IMR-90 (cell line): ENCODE measurements around the gene TXNRD1. TPM values are rescaled to one million over a fixed set of nuclear protein-coding genes. Genes with fewer than 3 reads are reported as not detected.
A peak's percentile ranks its signal among the peaks of the same experiment; 100 is the strongest.

ENCODE experiments used
- ATAC-seq: fragments of 200-7000 bp; cut with Tn5 transposase; 2 replicates; pipeline ENCODE4 v1.9.1; 2020; ENCODE audit warnings: low read depth, mild to moderate bottlenecking, moderate library complexity
- BruUV-seq: library from RNA; stranded (reverse); fragments of 400-500 nt; replicated peaks from 2 replicates; lab custom pipeline; 2021; lab: Mats Ljungman, UMichigan
- CTCF ChIA-PET: fragments of 300-600 bp; formaldehyde crosslinking; extraction: SDS; loops from one replicate; lab custom pipeline; 2021; ENCODE audit warnings: antibody characterized with exemption; lab: Yijun Ruan, JAX
- POLR2A ChIA-PET: fragments of 300-600 bp; sonication (Branson Sonifier 250); formaldehyde crosslinking; loops from one replicate; lab custom pipeline; 2022; ENCODE audit warnings: antibody characterized with exemption; ENCODE audit not compliant: unreplicated experiment; lab: Charles Lee
- DNase-seq: peaks from one replicate; pipeline ENCODE4 v3.0.0; 2013
- H2AFZ ChIP-seq: replicated peaks from 2 replicates; pipeline ENCODE3; 2013; ENCODE audit warnings: low read length, mild to moderate bottlenecking; ENCODE audit not compliant: poor library complexity
- H2AK5ac ChIP-seq: 2 replicates; pipeline ENCODE4 v1.6.1; 2013; ENCODE audit warnings: low read depth, low read length, inconsistent platforms
- H2AK9ac ChIP-seq: replicated peaks from 2 replicates; pipeline ENCODE3; 2013; ENCODE audit warnings: mild to moderate bottlenecking, low read depth, low read length, moderate library complexity; ENCODE audit not compliant: poor library complexity
- H2BK120ac ChIP-seq: 2 replicates; pipeline ENCODE4 v1.6.1; 2013; ENCODE audit warnings: low read depth, low read length, inconsistent platforms
- H2BK15ac ChIP-seq: 3 replicates; pipeline ENCODE4 v1.6.1; 2013; ENCODE audit warnings: low read depth, low read length, inconsistent platforms
- H2BK20ac ChIP-seq: 2 replicates; pipeline ENCODE4 v1.6.1; 2013; ENCODE audit warnings: low read depth, mild to moderate bottlenecking, inconsistent platforms, low read length, moderate library complexity
- H2BK5ac ChIP-seq: 2 replicates; pipeline ENCODE4 v1.6.1; 2013; ENCODE audit warnings: mild to moderate bottlenecking, low read depth, low read length, inconsistent platforms; ENCODE audit not compliant: poor library complexity, severe bottlenecking
- H3K14ac ChIP-seq: replicated peaks from 2 replicates; pipeline ENCODE4 v1.6.1; 2013; ENCODE audit warnings: low read depth, low read length, inconsistent platforms
- H3K18ac ChIP-seq: 2 replicates; pipeline ENCODE4 v1.6.1; 2013; ENCODE audit warnings: low read depth, low read length, control low read depth
- H3K23ac ChIP-seq: 2 replicates; pipeline ENCODE4 v1.6.1; 2013; ENCODE audit warnings: low read depth, low read length, inconsistent platforms
- H3K27ac ChIP-seq: 2 replicates; pipeline ENCODE4 v1.5.1; 2013; ENCODE audit warnings: mild to moderate bottlenecking, control low read depth, low read length; ENCODE audit not compliant: insufficient read depth
- H3K27me3 ChIP-seq: 2 replicates; pipeline ENCODE4 v1.6.1; 2013; ENCODE audit warnings: low read length; ENCODE audit not compliant: control insufficient read depth, insufficient read depth
- H3K36me3 ChIP-seq: 2 replicates; pipeline ENCODE4 v1.6.1; 2013; ENCODE audit warnings: low read length, mixed read lengths; ENCODE audit not compliant: control insufficient read depth, insufficient read depth
- H3K4ac ChIP-seq: 2 replicates; pipeline ENCODE4 v1.6.1; 2013; ENCODE audit warnings: low read depth, low read length, inconsistent platforms
- H3K4me1 ChIP-seq: 2 replicates; pipeline ENCODE4 v1.6.1; 2013; ENCODE audit warnings: low read length, mixed read lengths; ENCODE audit not compliant: control insufficient read depth, insufficient read depth
- H3K4me2 ChIP-seq: 2 replicates; pipeline ENCODE4 v1.6.1; 2013; ENCODE audit warnings: low read depth, mild to moderate bottlenecking, control low read depth, low read length, moderate library complexity
- H3K4me3 ChIP-seq: 2 replicates; pipeline ENCODE4 v1.5.1; 2013; ENCODE audit warnings: low read depth, mild to moderate bottlenecking, control low read depth, low read length, moderate library complexity; ENCODE audit not compliant: insufficient read depth
- H3K56ac ChIP-seq: 2 replicates; pipeline ENCODE4 v1.6.1; 2013; ENCODE audit warnings: low read length, inconsistent platforms; ENCODE audit not compliant: insufficient read depth; ENCODE audit errors: extremely low read depth
- H3K79me1 ChIP-seq, 2 experiments: 2 replicates each; pipeline ENCODE4 v1.6.1; 2013; ENCODE audit warnings: low read length in 2 of 2, inconsistent platforms in 1 of 2, low read depth in 1 of 2
- H3K9ac ChIP-seq: 2 replicates; pipeline ENCODE4 v1.6.1; 2013; ENCODE audit warnings: low read depth, low read length, control low read depth
- H3K9me1 ChIP-seq: 2 replicates; pipeline ENCODE4 v1.6.1; 2013; ENCODE audit warnings: low read length, inconsistent platforms; ENCODE audit not compliant: insufficient read depth
- H3K9me3 ChIP-seq: 2 replicates; pipeline ENCODE4 v1.6.1; 2013; ENCODE audit warnings: low read length; ENCODE audit not compliant: control insufficient read depth, insufficient read depth
- H4K20me1 ChIP-seq: 2 replicates; pipeline ENCODE4 v1.6.1; 2013; ENCODE audit warnings: low read length, inconsistent platforms; ENCODE audit not compliant: insufficient read depth
- H4K5ac ChIP-seq: 2 replicates; pipeline ENCODE4 v1.6.1; 2013; ENCODE audit warnings: mild to moderate bottlenecking, low read depth, low read length, control low read depth
- H4K8ac ChIP-seq, 2 experiments: 2 replicates each; pipeline ENCODE4 v1.6.1; 2013; ENCODE audit warnings: low read depth in 2 of 2, low read length in 2 of 2, control low read depth in 1 of 2, inconsistent platforms in 1 of 2
- H4K91ac ChIP-seq: 2 replicates; pipeline ENCODE4 v1.6.1; 2013; ENCODE audit warnings: low read depth, low read length, inconsistent platforms; ENCODE audit not compliant: insufficient read depth
- BHLHE40 ChIP-seq: fragments of 150-350 bp; IDR thresholded peaks from 2 replicates; pipeline ENCODE4 v1.6.1; 2016; ENCODE audit warnings: mild to moderate bottlenecking, low read depth, low read length
- CEBPB ChIP-seq: IDR thresholded peaks from 2 replicates; pipeline ENCODE4 v1.6.1; 2012; ENCODE audit warnings: low read depth, low read length, improper control_type of control experiment
- CHD1 ChIP-seq: IDR thresholded peaks from 2 replicates; pipeline ENCODE4 v1.6.1; 2012; ENCODE audit warnings: low read depth, low read length, improper control_type of control experiment
- FOS ChIP-seq: fragments of 150-350 bp; IDR thresholded peaks from 2 replicates; pipeline ENCODE4 v1.6.1; 2016; ENCODE audit warnings: low read depth, low read length
- MAFK ChIP-seq: IDR thresholded peaks from 2 replicates; pipeline ENCODE4 v1.6.1; 2012; ENCODE audit warnings: low read depth, low read length, improper control_type of control experiment
- MAZ ChIP-seq: IDR thresholded peaks from 2 replicates; pipeline ENCODE4 v1.6.1; 2012; ENCODE audit warnings: low read depth, mild to moderate bottlenecking, low read length, improper control_type of control experiment, moderate library complexity, borderline replicate concordance
- MXI1 ChIP-seq: IDR thresholded peaks from 2 replicates; pipeline ENCODE4 v1.6.1; 2012; ENCODE audit warnings: low read depth, mild to moderate bottlenecking, low read length, moderate library complexity, borderline replicate concordance
- NFE2L2 ChIP-seq: fragments of 150-350 bp; IDR thresholded peaks from 2 replicates; pipeline ENCODE4 v1.6.1; 2016; ENCODE audit warnings: low read depth, mild to moderate bottlenecking, low read length
- POLR2A ChIP-seq: IDR thresholded peaks from 2 replicates; pipeline ENCODE4 v1.6.1; 2012; ENCODE audit warnings: mild to moderate bottlenecking, low read depth, low read length
- RAD21 ChIP-seq: IDR thresholded peaks from 2 replicates; pipeline ENCODE4 v1.6.1; 2012; ENCODE audit warnings: low read length, improper control_type of control experiment
- RCOR1 ChIP-seq: IDR thresholded peaks from 2 replicates; pipeline ENCODE4 v1.6.1; 2012; ENCODE audit warnings: mild to moderate bottlenecking, low read length, improper control_type of control experiment; ENCODE audit not compliant: insufficient replicate concordance
- RFX5 ChIP-seq: IDR thresholded peaks from 2 replicates; pipeline ENCODE4 v1.8.0; 2012; ENCODE audit warnings: low read depth, mild to moderate bottlenecking, low read length, moderate library complexity
- SMC3 ChIP-seq: fragments of 150-350 bp; IDR thresholded peaks from 2 replicates; pipeline ENCODE4 v1.6.1; 2016; ENCODE audit warnings: low read depth, mild to moderate bottlenecking, antibody characterized with exemption, low read length, moderate library complexity
- WGBS, 2 experiments: methylation state at CpG; one replicate each; pipeline versions ENCODE4 v1.1.5 to v1.1.7; 2013; ENCODE audit warnings: missing lambda C conversion rate in 2 of 2; ENCODE audit not compliant: insufficient read length in 1 of 2; ENCODE audit errors: extremely low coverage in 2 of 2; 5-methylcytosine and 5-hydroxymethylcytosine counted together
- dilution Hi-C: fragments of 300-500 bp; cut with HindIII; formaldehyde crosslinking; loops from one replicate; pipeline ENCODE4 v1.14.3; 2018; ENCODE audit warnings: low sequenced_read_pairs; ENCODE audit not compliant: unreplicated experiment
- in situ Hi-C: fragments of 300-500 bp; cut with MboI; formaldehyde crosslinking; loops from 3 replicates; pipeline ENCODE4 v1.14.3; 2019; ENCODE audit warnings: low sequenced_read_pairs, inconsistent platforms, mixed read lengths
- intact Hi-C: fragments of 100-400 bp; cut with micrococcal nuclease; formaldehyde crosslinking; loops from 2 replicates; pipeline ENCODE4 v1.10.0; 2022
- polyA plus RNA-seq, 3 experiments: library from polyadenylated mRNA; depleted of rRNA; stranded (reverse); fragments of >200 nt; gene quantifications; 2 replicates each; pipeline ENCODE4 v1.2.3, GENCODE V29; 2012; ENCODE audit warnings: low replicate concordance in 1 of 3
- total RNA-seq: library from RNA; depleted of rRNA; stranded (reverse); fragments of >200 nt; gene quantifications from 2 replicates; pipeline ENCODE4 v1.2.3, GENCODE V29; 2012
- TF ChIP-seq, protein P1 (sequence below): conservative IDR thresholded peaks from 2 replicates; pipeline ENCODE4 v1.5.1; 2012; ENCODE audit warnings: mild to moderate bottlenecking, low read depth, low read length, improper control_type of control experiment
- TF ChIP-seq, protein P2 (sequence below): fragments of 150-350 bp; IDR thresholded peaks from 2 replicates; pipeline ENCODE4 v1.6.1; 2017; ENCODE audit warnings: mild to moderate bottlenecking, antibody characterized with exemption, low read length, low read depth
- TF ChIP-seq, protein P3 (sequence below): fragments of 150-350 bp; IDR thresholded peaks from 2 replicates; pipeline ENCODE4 v1.6.1; 2016; ENCODE audit warnings: low read depth, mild to moderate bottlenecking, low read length, moderate library complexity, borderline replicate concordance

Gene TXNRD1
- total and polyA plus RNA-seq, 2 of the 4 experiments (the other 2 are of a cell fraction): 379 to 582 TPM

DNA sequence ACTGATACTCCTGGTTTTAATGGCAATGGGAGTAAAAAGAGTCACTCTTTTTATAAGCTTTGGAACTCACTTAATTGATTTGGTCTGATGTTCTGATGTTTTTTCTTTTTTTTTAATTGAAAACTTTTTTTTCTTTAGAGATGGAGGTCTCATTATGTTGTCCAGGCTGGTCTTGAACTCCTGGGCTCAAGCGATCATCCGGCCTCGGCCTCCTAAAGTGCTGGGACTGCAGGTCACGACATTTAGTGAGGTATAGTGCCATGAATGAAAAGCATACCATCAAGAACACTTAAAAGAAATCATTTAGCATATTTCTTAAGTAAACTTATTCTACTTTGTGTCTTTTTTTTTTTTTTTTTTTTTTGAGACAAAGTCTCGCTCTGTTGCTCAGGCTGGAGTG lies 75.3 kb downstream of the TXNRD1 start:
- Histone ChIP-seq H3K36me3 (peaks cover 39% of the 10 kb centered on the region), H3K4me2 (0 out of 2 replicates have a peak overlapping the region, but pooled peaks have one; percentile 23), H3K9me1 (peaks cover 3% of the 10 kb centered on the region; the same call in 1 of the 2 replicates), H2AK9ac (no peak overlapping the region), H3K23ac (no peak overlapping the region), H3K9ac (no peak overlapping the region), H3K4me3 (no peak overlapping the region), H4K5ac (no peak overlapping the region), H4K8ac (no peak overlapping the region), H2BK20ac (no peak overlapping the region), H3K18ac (no peak overlapping the region), H3K79me1 (peaks cover 0 to 8% of the 10 kb centered on the region in 2 experiments; a peak in 2 of 4 replicates), H4K91ac (no peak overlapping the region), H4K20me1 (peaks cover 80% of the 10 kb centered on the region), H2AK5ac (no peak overlapping the region), H2BK120ac (no peak overlapping the region), H3K9me3 (no peaks in the 10 kb centered on the region), H2AFZ (no peak overlapping the region), H2BK15ac (no peak overlapping the region), H3K27me3 (no peaks in the 10 kb centered on the region), H3K4me1 (peaks cover 20% of the 10 kb centered on the region), H3K4ac (no peak overlapping the region), H3K14ac (no peak overlapping the region), H3K56ac (no peak overlapping the region), H3K27ac (no peak overlapping the region), H2BK5ac (no peak overlapping the region)
- intact Hi-C loops: loop anchor here (10.0 kb wide), 1 partner anchor 416 kb away; no protein-coding TSS in a partner anchor
- no CpG with 5 or more reads among the region's 5 CpGs for WGBS, 2 experiments
- dilution Hi-C loops: no loop called here
- POLR2A ChIA-PET: no interaction called here
- no peak for DNase-seq
- CTCF ChIA-PET: no interaction called here
- ATAC-seq: no peak
- no TSS peak for BruUV-seq
- in situ Hi-C loops: no loop called here
- TF ChIP-seq FOS (no peak), RFX5 (no peak), RCOR1 (no peak), CHD1 (no peak), MXI1 (no peak), BHLHE40 (no peak), MAZ (no peak), POLR2A (no peak), RAD21 (no peak), CEBPB (no peak), SMC3 (no peak), NFE2L2 (no peak), MAFK (no peak)
- TF ChIP-seq, protein P1, sequence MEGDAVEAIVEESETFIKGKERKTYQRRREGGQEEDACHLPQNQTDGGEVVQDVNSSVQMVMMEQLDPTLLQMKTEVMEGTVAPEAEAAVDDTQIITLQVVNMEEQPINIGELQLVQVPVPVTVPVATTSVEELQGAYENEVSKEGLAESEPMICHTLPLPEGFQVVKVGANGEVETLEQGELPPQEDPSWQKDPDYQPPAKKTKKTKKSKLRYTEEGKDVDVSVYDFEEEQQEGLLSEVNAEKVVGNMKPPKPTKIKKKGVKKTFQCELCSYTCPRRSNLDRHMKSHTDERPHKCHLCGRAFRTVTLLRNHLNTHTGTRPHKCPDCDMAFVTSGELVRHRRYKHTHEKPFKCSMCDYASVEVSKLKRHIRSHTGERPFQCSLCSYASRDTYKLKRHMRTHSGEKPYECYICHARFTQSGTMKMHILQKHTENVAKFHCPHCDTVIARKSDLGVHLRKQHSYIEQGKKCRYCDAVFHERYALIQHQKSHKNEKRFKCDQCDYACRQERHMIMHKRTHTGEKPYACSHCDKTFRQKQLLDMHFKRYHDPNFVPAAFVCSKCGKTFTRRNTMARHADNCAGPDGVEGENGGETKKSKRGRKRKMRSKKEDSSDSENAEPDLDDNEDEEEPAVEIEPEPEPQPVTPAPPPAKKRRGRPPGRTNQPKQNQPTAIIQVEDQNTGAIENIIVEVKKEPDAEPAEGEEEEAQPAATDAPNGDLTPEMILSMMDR: no peak
- TF ChIP-seq, protein P2, sequence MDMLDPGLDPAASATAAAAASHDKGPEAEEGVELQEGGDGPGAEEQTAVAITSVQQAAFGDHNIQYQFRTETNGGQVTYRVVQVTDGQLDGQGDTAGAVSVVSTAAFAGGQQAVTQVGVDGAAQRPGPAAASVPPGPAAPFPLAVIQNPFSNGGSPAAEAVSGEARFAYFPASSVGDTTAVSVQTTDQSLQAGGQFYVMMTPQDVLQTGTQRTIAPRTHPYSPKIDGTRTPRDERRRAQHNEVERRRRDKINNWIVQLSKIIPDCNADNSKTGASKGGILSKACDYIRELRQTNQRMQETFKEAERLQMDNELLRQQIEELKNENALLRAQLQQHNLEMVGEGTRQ: no peak
- TF ChIP-seq, protein P3, sequence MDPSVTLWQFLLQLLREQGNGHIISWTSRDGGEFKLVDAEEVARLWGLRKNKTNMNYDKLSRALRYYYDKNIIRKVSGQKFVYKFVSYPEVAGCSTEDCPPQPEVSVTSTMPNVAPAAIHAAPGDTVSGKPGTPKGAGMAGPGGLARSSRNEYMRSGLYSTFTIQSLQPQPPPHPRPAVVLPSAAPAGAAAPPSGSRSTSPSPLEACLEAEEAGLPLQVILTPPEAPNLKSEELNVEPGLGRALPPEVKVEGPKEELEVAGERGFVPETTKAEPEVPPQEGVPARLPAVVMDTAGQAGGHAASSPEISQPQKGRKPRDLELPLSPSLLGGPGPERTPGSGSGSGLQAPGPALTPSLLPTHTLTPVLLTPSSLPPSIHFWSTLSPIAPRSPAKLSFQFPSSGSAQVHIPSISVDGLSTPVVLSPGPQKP: no peak
